Activated CD8-positive, alpha-beta memory T cell treated with anti-CD3 and anti-CD28 coated beads, Interleukin-2, amount 10 ng/mL, durations not matched to agents 7 days and 5 days (primary cell): ENCODE measurements around the gene C11orf91. TPM values are rescaled to one million over a fixed set of nuclear protein-coding genes. Genes with fewer than 3 reads are reported as not detected.

Experiments used
- ATAC-seq: fragments of 150-1000 bp; cut with Tn5 transposase; one replicate; pipeline ENCODE4 v1.10.0; 2021; ENCODE audit warnings: moderate library complexity
- CTCF ChIA-PET: fragments of 350-600 bp; sonication (Branson Sonifier 250); formaldehyde crosslinking; loops from one replicate; lab custom pipeline; 2021; ENCODE audit warnings: antibody characterized with exemption; lab: Charles Lee
- DNase-seq: peaks from one replicate; pipeline ENCODE4 v3.0.0-alpha.2; 2020
- H3K27ac Mint-ChIP-seq: one replicate; pipeline ENCODE4 v1.8.0; 2021; ENCODE audit warnings: mild to moderate bottlenecking, mixed read lengths
- H3K27me3 Mint-ChIP-seq: one replicate; pipeline ENCODE4 v1.8.0; 2021; ENCODE audit warnings: mixed read lengths
- H3K36me3 Mint-ChIP-seq: one replicate; pipeline ENCODE4 v1.8.0; 2021; ENCODE audit warnings: mild to moderate bottlenecking, mixed read lengths
- H3K4me1 Mint-ChIP-seq: one replicate; pipeline ENCODE4 v1.8.0; 2021; ENCODE audit warnings: mixed read lengths
- H3K4me3 Mint-ChIP-seq: one replicate; pipeline ENCODE4 v1.8.0; 2021; ENCODE audit warnings: mild to moderate bottlenecking, moderate library complexity, mixed read lengths
- H3K9me3 Mint-ChIP-seq: one replicate; pipeline ENCODE4 v1.8.0; 2022; ENCODE audit warnings: low read depth, mixed read lengths
- total RNA-seq, 2 experiments: library from RNA; stranded (reverse); gene quantifications; one replicate each; pipeline ENCODE4 v1.2.3, GENCODE V29; 2021

The C11orf91 gene
- total RNA-seq, 2 experiments from 2014 or later = not detected

- CTCF ChIA-PET = interaction anchor here (0.9 to 3.1 kb wide), 4 partner anchors 8 to 41 kb away, joined by 3 to 9 read pairs (median 5); no protein-coding TSS in a partner anchor
- ATAC-seq (no peak), DNase-seq (no peak)
- peaks cover 19% of the 10 kb centered on the region for H3K4me1 Mint-ChIP-seq
- peak overlapping the region; percentile 80 for H3K4me3 Mint-ChIP-seq
- H3K27me3 Mint-ChIP-seq = peaks cover 27% of the 10 kb centered on the region
- H3K9me3 Mint-ChIP-seq = no peaks in the 10 kb centered on the region
- H3K27ac Mint-ChIP-seq = peak overlapping the region; percentile 65
- no peaks in the 10 kb centered on the region for H3K36me3 Mint-ChIP-seq
These were observed 940 bp upstream of the C11orf91 start for GRCh38 chr11:33701302-33702230.

DNA sequence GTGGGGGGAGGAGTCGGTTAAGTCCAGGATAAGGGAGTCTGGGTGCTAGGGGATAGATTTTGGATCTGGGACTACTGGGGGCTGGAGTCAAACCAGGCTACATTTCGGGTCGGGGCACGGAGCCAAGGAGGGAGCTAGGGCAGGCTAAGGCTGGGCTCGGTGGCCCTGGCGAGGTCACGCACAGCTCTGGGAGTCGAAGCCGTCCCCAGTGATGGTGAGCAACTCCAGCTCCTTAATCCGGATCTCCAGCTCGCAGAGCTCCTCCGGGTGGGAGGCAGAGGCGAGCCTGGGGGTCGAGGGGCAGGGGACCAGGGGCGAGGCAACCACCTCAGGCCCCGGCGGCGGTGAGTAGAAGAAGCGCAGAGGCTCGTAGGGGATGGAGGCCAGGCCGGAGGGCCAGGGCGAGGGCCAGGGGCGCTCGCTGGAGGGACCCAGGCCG lies 544 bp downstream of the C11orf91 start:
- H3K9me3 Mint-ChIP-seq = no peaks in the 10 kb centered on the region
- peaks cover 16% of the 10 kb centered on the region for H3K4me1 Mint-ChIP-seq
- CTCF ChIA-PET = interaction anchor here (1.2 to 3.1 kb wide), 3 partner anchors 10 to 42 kb away, joined by 4 to 9 read pairs (median 6); no protein-coding TSS in a partner anchor
- DNase-seq (no peak), ATAC-seq (no peak)
- no peak overlapping the region for H3K27ac Mint-ChIP-seq
- H3K4me3 Mint-ChIP-seq = peak overlapping the region; percentile 80
- H3K27me3 Mint-ChIP-seq = peaks cover 33% of the 10 kb centered on the region
- no peaks in the 10 kb centered on the region for H3K36me3 Mint-ChIP-seq

GRCh38 chr11:33699515-33700062 lies 1.0 kb downstream of the C11orf91 start:
- H3K9me3 Mint-ChIP-seq = no peaks in the 10 kb centered on the region
- CTCF ChIA-PET = interaction anchor here (1.2 to 3.1 kb wide), 3 partner anchors 10 to 43 kb away, joined by 4 to 9 read pairs (median 6); no protein-coding TSS in a partner anchor

GRCh38 chr11:33698921-33699320 lies 1.7 kb downstream of the C11orf91 start:
- ATAC-seq (no peak), DNase-seq (no peak)
- Mint-ChIP-seq H3K27ac (no peak overlapping the region), H3K36me3 (no peaks in the 10 kb centered on the region), H3K4me3 (no peak overlapping the region), H3K9me3 (no peaks in the 10 kb centered on the region), H3K4me1 (peaks cover 16% of the 10 kb centered on the region), H3K27me3 (peaks cover 33% of the 10 kb centered on the region)
- CTCF ChIA-PET = no interaction called here

More at GRCh38 chr11:33699515-33700062, 1.0 kb downstream of the C11orf91 start:
- DNase-seq (no peak), ATAC-seq (no peak)
- peaks cover 33% of the 10 kb centered on the region for H3K27me3 Mint-ChIP-seq
- no peaks in the 10 kb centered on the region for H3K36me3 Mint-ChIP-seq
- no peak overlapping the region for H3K27ac Mint-ChIP-seq
- peaks cover 16% of the 10 kb centered on the region for H3K4me1 Mint-ChIP-seq
- H3K4me3 Mint-ChIP-seq = peak overlapping the region; percentile 80

DNA sequence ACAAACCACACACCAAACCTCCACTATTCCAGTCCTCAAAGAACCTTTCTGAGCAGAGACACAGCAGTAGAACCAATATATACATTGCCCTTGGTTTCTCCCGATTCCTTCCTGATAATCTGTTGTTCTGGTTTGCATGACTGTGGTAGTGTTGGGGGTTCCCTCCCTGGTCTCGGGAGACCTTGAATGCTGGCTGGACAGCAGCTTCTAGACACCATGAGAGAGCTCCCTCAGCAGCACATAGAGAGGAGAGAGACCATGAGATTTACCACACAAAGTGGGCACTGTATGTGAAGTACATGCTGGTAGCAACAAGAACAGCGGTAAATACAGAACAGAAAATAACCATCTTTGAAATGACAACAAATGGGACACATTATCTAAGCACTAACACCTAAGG lies 2.6 kb downstream of the C11orf91 start:
- CTCF ChIA-PET = interaction anchor here (0.6 kb wide), 1 partner anchor 1859 kb away, joined by 3 read pairs; no protein-coding TSS in a partner anchor
- DNase-seq (no peak), ATAC-seq (no peak)
- Mint-ChIP-seq H3K4me1 (peaks cover 16% of the 10 kb centered on the region), H3K27me3 (peaks cover 37% of the 10 kb centered on the region), H3K36me3 (no peaks in the 10 kb centered on the region), H3K27ac (no peak overlapping the region), H3K9me3 (no peaks in the 10 kb centered on the region), H3K4me3 (no peak overlapping the region)

DNA sequence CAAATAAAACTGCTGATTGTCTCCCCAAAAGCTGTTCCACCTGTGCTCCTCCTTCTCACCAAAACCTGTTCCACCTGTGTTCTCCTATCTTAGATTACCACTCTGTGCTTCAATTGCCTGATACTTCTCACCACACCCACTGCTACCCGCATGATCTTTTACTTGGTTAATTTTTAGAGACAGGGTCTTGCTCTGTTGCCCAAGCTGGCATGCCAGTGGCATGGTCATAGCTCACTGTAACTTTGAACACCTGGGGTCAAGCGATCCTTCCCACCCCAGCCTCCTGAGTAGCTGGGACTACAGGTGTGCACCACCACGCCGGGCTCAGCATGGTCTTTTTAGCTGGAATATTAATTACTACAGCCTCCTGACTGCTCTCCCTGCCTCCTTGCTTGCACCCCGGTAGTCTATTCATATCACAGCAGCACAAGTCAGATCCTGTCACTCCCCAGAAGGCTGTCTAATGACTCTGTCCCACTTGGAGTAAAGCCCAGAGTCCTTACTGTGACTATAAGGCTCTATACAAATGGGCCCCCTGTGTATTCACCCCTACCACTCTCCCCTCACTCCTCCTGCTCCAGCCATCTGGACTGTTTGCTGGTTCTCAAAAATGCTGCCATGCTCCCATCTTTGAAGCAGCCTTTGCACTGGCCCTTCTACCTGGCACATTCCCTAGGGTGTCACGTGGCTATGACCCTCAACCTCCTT lies 3.5 kb downstream of the C11orf91 start:
- no peak for ATAC-seq
- DNase-seq = no peak
- Mint-ChIP-seq H3K4me1 (peaks cover 16% of the 10 kb centered on the region), H3K36me3 (no peaks in the 10 kb centered on the region), H3K27me3 (peaks cover 35% of the 10 kb centered on the region), H3K27ac (no peak overlapping the region), H3K9me3 (no peaks in the 10 kb centered on the region), H3K4me3 (no peak overlapping the region)
- CTCF ChIA-PET = no interaction called here

DNA sequence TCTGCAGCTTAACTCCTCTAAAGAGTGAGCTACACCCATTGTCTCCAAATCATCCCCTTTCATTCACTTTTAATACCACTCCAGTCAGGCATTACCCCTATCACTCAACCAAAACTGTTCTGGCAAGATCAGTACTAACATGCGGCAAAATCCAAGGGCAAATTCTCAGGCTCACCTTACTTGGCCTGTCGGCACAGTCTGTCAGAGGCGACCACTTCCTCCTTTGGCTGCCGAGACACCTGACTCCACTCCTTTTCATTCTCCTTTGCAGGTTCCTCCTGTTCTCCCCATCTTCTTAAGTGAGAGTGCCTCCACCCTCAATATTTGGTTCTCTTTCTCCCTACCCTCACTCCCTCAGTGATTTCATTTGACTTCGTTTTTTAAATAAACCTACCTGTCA lies 4.2 kb downstream of the C11orf91 start:
- DNase-seq = no peak
- Mint-ChIP-seq H3K4me3 (no peak overlapping the region), H3K4me1 (peaks cover 13% of the 10 kb centered on the region), H3K36me3 (no peaks in the 10 kb centered on the region), H3K9me3 (no peaks in the 10 kb centered on the region), H3K27ac (no peak overlapping the region), H3K27me3 (peaks cover 31% of the 10 kb centered on the region)
- no peak for ATAC-seq
- CTCF ChIA-PET = no interaction called here

DNA sequence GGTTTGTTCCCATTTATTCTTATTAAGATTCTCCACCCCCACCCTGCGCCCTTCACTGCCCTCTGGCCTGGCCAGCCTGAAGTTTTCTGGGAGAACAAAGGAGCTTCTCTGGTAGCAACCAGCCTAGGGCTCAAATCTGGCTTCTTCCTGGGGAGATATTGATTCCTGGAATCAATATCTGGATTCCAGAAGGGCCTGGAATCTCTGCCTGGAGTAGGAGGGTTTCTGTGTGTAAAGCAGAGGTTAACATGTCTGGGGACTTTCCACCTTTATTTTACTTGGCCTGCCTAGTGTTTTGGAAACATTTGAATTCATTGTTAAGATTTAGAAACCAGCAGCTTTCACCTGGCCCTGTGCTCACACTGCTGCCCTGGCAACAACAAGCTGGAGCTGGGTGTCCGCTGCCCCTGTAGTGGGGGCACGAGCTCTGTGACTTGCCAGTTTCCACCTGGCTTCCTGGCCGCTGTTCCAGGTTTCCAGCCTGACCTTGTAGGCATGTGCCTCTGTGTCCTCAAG lies 5.5 kb downstream of the C11orf91 start:
- Mint-ChIP-seq H3K4me3 (no peak overlapping the region), H3K9me3 (no peaks in the 10 kb centered on the region), H3K4me1 (peaks cover 9% of the 10 kb centered on the region), H3K36me3 (no peaks in the 10 kb centered on the region), H3K27ac (no peak overlapping the region), H3K27me3 (peaks cover 30% of the 10 kb centered on the region)
- CTCF ChIA-PET = no interaction called here
- DNase-seq (no peak), ATAC-seq (no peak)

DNA sequence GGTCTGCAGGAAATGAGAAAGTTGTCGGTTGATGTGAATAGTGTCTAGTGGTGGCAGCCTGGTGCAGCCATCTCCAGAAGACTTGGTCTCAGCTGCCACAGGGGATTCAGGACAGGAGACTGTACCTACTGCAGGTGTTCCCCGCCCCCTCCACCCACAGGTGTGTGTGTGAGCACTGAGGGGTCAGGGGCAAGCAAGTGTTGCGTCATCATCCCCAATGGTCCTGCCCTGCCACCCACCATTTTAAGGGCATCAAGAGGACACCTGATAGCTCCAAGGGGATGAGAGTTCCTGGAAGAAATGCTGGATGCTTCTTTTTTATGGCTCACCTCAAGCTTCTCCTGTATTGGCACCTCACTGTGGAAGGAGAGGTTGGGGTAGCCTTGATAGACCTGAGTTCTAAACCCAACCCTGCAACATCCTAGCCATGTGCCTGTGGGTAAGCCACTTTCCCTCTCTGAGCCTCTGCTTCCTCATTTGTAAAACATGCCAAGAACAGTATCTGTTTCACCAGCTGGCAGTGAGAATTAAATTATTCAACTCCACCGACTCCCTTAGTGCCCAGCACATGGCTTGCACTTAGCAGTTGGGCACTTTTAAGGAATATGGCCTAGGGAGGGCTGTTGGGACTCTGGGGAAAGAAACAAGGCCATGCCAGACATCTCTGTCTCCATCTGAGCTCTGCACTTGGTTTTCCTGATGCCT lies 6.1 kb downstream of the C11orf91 start:
- H3K4me1 Mint-ChIP-seq = peaks cover 5% of the 10 kb centered on the region

DNA sequence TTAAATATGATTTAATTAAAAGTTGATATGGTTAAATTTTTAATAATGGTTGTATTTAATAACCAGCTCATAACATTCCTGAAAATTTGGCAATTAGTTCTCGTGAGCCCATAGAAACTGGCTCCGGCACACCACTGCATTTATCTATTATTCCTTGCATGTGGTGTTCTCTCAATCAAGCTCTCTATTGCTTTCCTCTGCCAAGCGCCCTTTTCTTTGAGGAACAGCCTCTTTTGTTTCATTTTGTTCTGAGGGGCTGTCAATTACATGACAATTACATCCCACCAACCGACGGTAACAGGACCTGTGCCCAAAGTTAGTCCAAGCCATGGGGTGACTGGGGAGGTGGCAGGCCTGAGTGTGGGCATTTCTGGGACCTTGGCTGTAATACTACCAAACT lies 8.1 kb downstream of the C11orf91 start:
- ATAC-seq (no peak), DNase-seq (no peak)
- no peaks in the 10 kb centered on the region for H3K9me3 Mint-ChIP-seq
- H3K36me3 Mint-ChIP-seq = no peaks in the 10 kb centered on the region
- no peak overlapping the region for H3K4me3 Mint-ChIP-seq
- H3K27ac Mint-ChIP-seq = no peak overlapping the region
- CTCF ChIA-PET = no interaction called here
- peaks cover 5% of the 10 kb centered on the region for H3K4me1 Mint-ChIP-seq
- peaks cover 19% of the 10 kb centered on the region for H3K27me3 Mint-ChIP-seq

More for the DNA sequence above, 6.1 kb downstream of the C11orf91 start:
- CTCF ChIA-PET = interaction anchor here (1.1 kb wide), 1 partner anchor 11 kb away, joined by 3 read pairs; no protein-coding TSS in a partner anchor
- DNase-seq = no peak
- Mint-ChIP-seq H3K4me3 (no peak overlapping the region), H3K36me3 (no peaks in the 10 kb centered on the region), H3K27ac (no peak overlapping the region), H3K27me3 (peaks cover 30% of the 10 kb centered on the region), H3K9me3 (no peaks in the 10 kb centered on the region)
- no peak for ATAC-seq

DNA sequence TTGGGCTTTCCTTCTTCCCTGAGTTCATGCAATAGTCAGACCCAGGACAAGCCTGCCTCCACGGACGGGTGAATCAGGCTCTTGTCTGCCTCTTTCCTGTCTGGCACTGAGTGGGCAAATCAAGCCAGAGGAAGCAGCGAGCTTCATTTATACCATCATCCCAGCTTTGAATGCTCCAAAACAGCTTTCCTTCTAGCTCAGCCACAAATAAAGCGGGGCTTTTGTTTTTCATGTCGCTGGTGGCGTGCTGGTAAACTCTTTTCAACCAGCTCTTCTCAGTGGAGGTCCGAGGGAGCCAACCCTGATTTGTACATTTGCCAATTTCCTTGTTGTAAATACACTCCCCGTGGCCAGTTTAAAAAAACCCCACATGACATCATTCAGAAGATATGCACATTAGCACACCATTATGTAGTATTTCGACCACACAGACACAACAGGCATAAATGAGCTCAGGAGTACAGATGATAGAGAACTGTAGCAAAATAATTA lies 8.6 kb downstream of the C11orf91 start:
- CTCF ChIA-PET = interaction anchor here (1.2 kb wide), 1 partner anchor 93 kb away, joined by 3 read pairs; no protein-coding TSS in a partner anchor
- no peaks in the 10 kb centered on the region for H3K36me3 Mint-ChIP-seq
- peaks cover 14% of the 10 kb centered on the region for H3K27me3 Mint-ChIP-seq
- no peak for DNase-seq
- H3K4me1 Mint-ChIP-seq = peaks cover 5% of the 10 kb centered on the region
- no peak overlapping the region for H3K4me3 Mint-ChIP-seq
- H3K9me3 Mint-ChIP-seq = no peaks in the 10 kb centered on the region
- no peak overlapping the region for H3K27ac Mint-ChIP-seq
- no peak for ATAC-seq

DNA sequence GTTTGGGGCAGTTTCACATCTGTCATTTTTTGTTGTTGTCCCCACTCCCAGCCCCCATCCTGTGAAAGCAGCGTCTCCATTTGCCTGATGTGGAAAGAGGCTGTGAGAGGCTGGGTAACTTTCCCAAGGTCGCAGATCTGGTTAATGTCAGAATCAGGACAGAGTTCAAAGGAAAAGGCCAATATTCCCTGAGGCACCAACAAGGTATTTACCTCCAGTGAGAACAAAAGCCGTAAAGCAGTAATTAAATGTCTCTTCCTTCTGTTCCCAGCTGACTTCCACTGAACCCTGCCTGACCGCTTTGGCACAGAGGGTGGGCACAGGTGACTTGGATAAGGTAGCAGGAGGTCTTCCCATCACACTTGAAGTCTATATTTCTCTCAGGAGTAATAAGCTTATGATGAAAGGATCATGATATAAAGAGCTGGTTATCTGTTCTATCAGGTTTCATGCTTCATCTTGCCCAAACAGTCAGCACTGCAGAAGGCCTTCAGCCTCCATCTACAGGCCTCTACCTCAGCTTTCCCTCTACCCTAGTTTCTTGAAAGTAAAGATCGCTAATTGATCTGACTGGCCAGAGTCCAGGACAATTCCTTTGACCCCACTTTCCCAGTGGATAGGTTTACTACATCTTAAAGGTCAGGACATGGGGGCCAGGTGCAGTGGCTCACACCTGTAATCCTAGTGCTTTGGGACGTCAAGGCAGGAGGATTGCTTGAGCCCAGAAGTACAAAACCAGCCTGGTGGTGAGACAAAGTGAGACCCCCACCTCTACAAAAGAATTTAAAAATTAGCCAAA lies 9.4 kb downstream of the C11orf91 start:
- CTCF ChIA-PET = interaction anchor here (1.2 kb wide), 1 partner anchor 94 kb away, joined by 3 read pairs; no protein-coding TSS in a partner anchor
- DNase-seq = no peak
- Mint-ChIP-seq H3K9me3 (no peaks in the 10 kb centered on the region), H3K27me3 (peaks cover 7% of the 10 kb centered on the region), H3K4me3 (no peak overlapping the region), H3K4me1 (peaks cover 4% of the 10 kb centered on the region), H3K36me3 (no peaks in the 10 kb centered on the region), H3K27ac (no peak overlapping the region)
- no peak for ATAC-seq
